ENCODE data around the gene KCNMB2.

Gene KCNMB2

DNA sequence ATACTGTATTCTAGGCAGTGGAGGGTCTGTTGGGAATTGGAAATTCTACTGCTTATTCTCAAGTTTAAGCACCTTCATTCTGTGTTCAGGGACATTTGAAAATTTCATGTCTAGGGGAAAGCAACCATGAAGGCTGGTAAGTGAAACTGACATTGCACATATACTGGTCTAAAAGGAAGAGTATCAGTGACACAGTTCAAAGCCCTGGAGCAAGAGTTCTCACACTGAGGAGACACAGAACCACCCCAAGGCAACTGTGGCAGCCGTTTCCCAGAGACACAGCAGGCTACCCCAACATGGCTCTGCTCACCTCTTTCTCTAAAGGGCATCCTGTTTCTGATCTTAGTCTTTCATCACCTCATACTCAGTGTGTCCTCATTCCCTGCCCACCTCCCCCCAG, 67.5 kb downstream of the KCNMB2 start:
- no peak overlapping the region for H3K27ac ChIP-seq (replicated peaks; ENCODE audit: low read length)
- WGBS, 2 donors (ENCODE audit: extremely low coverage in 2 of 2, insufficient read length in 2 of 2, insufficient replicate concordance in 1 of 2) = no CpG with 5 or more reads among the region's 1 CpG
- H4K91ac ChIP-seq (ENCODE audit: low read depth, low read length, poor library complexity) = no peak overlapping the region
- no peaks in the 10 kb centered on the region for H3K36me3 ChIP-seq (replicated peaks in 1 of 2; ENCODE audit: control insufficient read depth in 2 of 2, insufficient read depth in 2 of 2, low read length in 2 of 2)
- no peak overlapping the region for H3K23ac ChIP-seq (ENCODE audit: low read depth, low read length, poor library complexity)
- no peaks in the 10 kb centered on the region for H3K4me1 ChIP-seq (ENCODE audit: control insufficient read depth in 2 of 2, insufficient read depth in 1 of 2, low read depth in 1 of 2, low read length in 2 of 2)
- no peaks in the 10 kb centered on the region for H3K79me1 ChIP-seq (ENCODE audit: low read depth, low read length)
- no peak overlapping the region for H2BK12ac ChIP-seq (ENCODE audit: low read length)
- no peaks in the 10 kb centered on the region for H3K27me3 ChIP-seq (ENCODE audit: control insufficient read depth in 3 of 3, insufficient read depth in 3 of 3, low read depth in 1 of 3, low read length in 3 of 3)
- no peaks in the 10 kb centered on the region for H3K9me3 ChIP-seq (replicated peaks in 1 of 2; ENCODE audit: control insufficient read depth in 2 of 2, insufficient read depth in 1 of 2, low read depth in 1 of 2, low read length in 2 of 2)
- no peak overlapping the region for H2BK5ac ChIP-seq (ENCODE audit: low read length)
- H4K8ac ChIP-seq (ENCODE audit: low read depth, low read length) = no peak overlapping the region
- H3K4me2 ChIP-seq (ENCODE audit: insufficient read depth, low read length, poor library complexity, severe bottlenecking) = no peak overlapping the region
- no peak overlapping the region for H3K4me3 ChIP-seq (ENCODE audit: low read length in 2 of 2)
- H3K18ac ChIP-seq (ENCODE audit: low read length) = no peak overlapping the region
- H3K14ac ChIP-seq (ENCODE audit: low read length) = no peak overlapping the region
- no peak for DNase-seq (ENCODE audit: low spot score)
- no peak overlapping the region for H2BK120ac ChIP-seq (ENCODE audit: low read depth, low read length)
- no peak overlapping the region for H2AK5ac ChIP-seq (ENCODE audit: low read depth, low read length)
- no peak overlapping the region for H3K9ac ChIP-seq (ENCODE audit: low read depth, low read length, poor library complexity)
- H2AFZ ChIP-seq (ENCODE audit: low read length) = no peak overlapping the region
- no peak overlapping the region for H2BK15ac ChIP-seq (ENCODE audit: low read length)
- H3K4ac ChIP-seq (ENCODE audit: low read length) = no peak overlapping the region

DNA sequence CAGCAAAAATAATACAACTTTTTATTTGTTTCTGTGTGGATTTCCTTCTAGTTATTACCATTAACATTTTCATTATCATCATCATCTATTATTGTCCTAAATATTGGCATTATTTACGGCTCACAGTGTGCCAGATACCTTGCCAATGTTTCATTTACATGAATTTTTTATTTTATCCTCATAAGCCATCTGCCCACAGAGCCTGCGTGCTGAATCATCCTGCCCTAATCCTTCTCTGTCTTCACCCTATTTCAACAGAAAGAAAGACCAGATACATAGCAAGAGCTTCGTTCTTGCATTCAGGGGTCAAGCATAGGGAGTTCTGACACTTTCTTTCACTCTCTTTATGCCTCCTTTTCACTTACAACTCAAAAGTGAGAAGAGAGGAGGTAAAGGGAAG, 82.0 kb downstream of the KCNMB2 start:
- H3K4me3 ChIP-seq (ENCODE audit: low read length in 2 of 2) = no peak overlapping the region
- no peak overlapping the region for H2BK15ac ChIP-seq (ENCODE audit: low read length)
- H3K4me1 ChIP-seq (ENCODE audit: control insufficient read depth in 2 of 2, insufficient read depth in 1 of 2, low read depth in 1 of 2, low read length in 2 of 2) = no peaks in the 10 kb centered on the region
- no peak overlapping the region for H3K14ac ChIP-seq (ENCODE audit: low read length)
- H3K27ac ChIP-seq (replicated peaks; ENCODE audit: low read length) = no peak overlapping the region
- H3K36me3 ChIP-seq (replicated peaks in 1 of 2; ENCODE audit: control insufficient read depth in 2 of 2, insufficient read depth in 2 of 2, low read length in 2 of 2) = no peaks in the 10 kb centered on the region
- H3K23ac ChIP-seq (ENCODE audit: low read depth, low read length, poor library complexity) = no peak overlapping the region
- H2AK5ac ChIP-seq (ENCODE audit: low read depth, low read length) = no peak overlapping the region
- H3K79me1 ChIP-seq (ENCODE audit: low read depth, low read length) = no peaks in the 10 kb centered on the region
- no peak overlapping the region for H4K91ac ChIP-seq (ENCODE audit: low read depth, low read length, poor library complexity)
- H3K27me3 ChIP-seq (ENCODE audit: control insufficient read depth in 3 of 3, insufficient read depth in 3 of 3, low read depth in 1 of 3, low read length in 3 of 3) = no peaks in the 10 kb centered on the region
- no peak overlapping the region for H3K4ac ChIP-seq (ENCODE audit: low read length)
- H2BK120ac ChIP-seq (ENCODE audit: low read depth, low read length) = no peak overlapping the region
- H2BK5ac ChIP-seq (ENCODE audit: low read length) = no peak overlapping the region
- H2BK12ac ChIP-seq (ENCODE audit: low read length) = no peak overlapping the region
- no peak for DNase-seq (ENCODE audit: low spot score)
- no CpG with 5 or more reads among the region's 3 CpGs for WGBS, 2 donors (ENCODE audit: extremely low coverage in 2 of 2, insufficient read length in 2 of 2, insufficient replicate concordance in 1 of 2)
- no peak overlapping the region for H2AFZ ChIP-seq (ENCODE audit: low read length)
- H3K4me2 ChIP-seq (ENCODE audit: insufficient read depth, low read length, poor library complexity, severe bottlenecking) = no peak overlapping the region
- H3K9ac ChIP-seq (ENCODE audit: low read depth, low read length, poor library complexity) = no peak overlapping the region
- no peak overlapping the region for H4K8ac ChIP-seq (ENCODE audit: low read depth, low read length)
- no peaks in the 10 kb centered on the region for H3K9me3 ChIP-seq (replicated peaks in 1 of 2; ENCODE audit: control insufficient read depth in 2 of 2, insufficient read depth in 1 of 2, low read depth in 1 of 2, low read length in 2 of 2)
- H3K18ac ChIP-seq (ENCODE audit: low read length) = no peak overlapping the region

DNA sequence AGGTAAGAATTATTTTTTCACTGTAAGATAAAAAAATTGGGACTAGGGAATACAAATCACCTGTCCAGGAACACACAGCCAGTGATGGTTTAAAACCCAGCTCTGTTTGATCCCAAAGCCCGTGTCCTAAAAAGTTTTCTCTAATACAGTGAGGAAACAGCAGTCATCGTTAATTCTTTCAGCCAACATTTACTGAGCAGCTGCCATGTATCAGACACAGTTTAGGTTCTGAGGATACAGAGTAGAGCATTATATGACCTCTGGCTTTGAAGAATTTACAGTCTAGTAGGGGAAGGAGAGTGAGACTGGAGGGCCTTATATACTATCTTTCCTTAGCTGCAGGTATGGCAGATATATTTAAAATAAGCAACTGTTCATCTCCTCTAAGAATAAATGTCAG, 82.7 kb downstream of the KCNMB2 start:
- Histone ChIP-seq H3K4me3 (ENCODE audit: low read length in 2 of 2) (no peak overlapping the region), H3K4me1 (ENCODE audit: control insufficient read depth in 2 of 2, insufficient read depth in 1 of 2, low read depth in 1 of 2, low read length in 2 of 2) (no peaks in the 10 kb centered on the region), H3K18ac (ENCODE audit: low read length) (no peak overlapping the region), H4K91ac (ENCODE audit: low read depth, low read length, poor library complexity) (no peak overlapping the region), H2BK15ac (ENCODE audit: low read length) (no peak overlapping the region), H2AK5ac (ENCODE audit: low read depth, low read length) (no peak overlapping the region), H3K36me3 (replicated peaks in 1 of 2; ENCODE audit: control insufficient read depth in 2 of 2, insufficient read depth in 2 of 2, low read length in 2 of 2) (no peaks in the 10 kb centered on the region), H3K4me2 (ENCODE audit: insufficient read depth, low read length, poor library complexity, severe bottlenecking) (no peak overlapping the region), H3K79me1 (ENCODE audit: low read depth, low read length) (no peaks in the 10 kb centered on the region), H2BK12ac (ENCODE audit: low read length) (no peak overlapping the region), H3K27me3 (ENCODE audit: control insufficient read depth in 3 of 3, insufficient read depth in 3 of 3, low read depth in 1 of 3, low read length in 3 of 3) (no peaks in the 10 kb centered on the region), H3K4ac (ENCODE audit: low read length) (no peak overlapping the region), H2AFZ (ENCODE audit: low read length) (no peak overlapping the region), H4K8ac (ENCODE audit: low read depth, low read length) (no peak overlapping the region), H2BK120ac (ENCODE audit: low read depth, low read length) (no peak overlapping the region), H3K23ac (ENCODE audit: low read depth, low read length, poor library complexity) (no peak overlapping the region), H3K9ac (ENCODE audit: low read depth, low read length, poor library complexity) (no peak overlapping the region), H3K14ac (ENCODE audit: low read length) (no peak overlapping the region), H2BK5ac (ENCODE audit: low read length) (no peak overlapping the region), H3K27ac (replicated peaks; ENCODE audit: low read length) (no peak overlapping the region), H3K9me3 (replicated peaks in 1 of 2; ENCODE audit: control insufficient read depth in 2 of 2, insufficient read depth in 1 of 2, low read depth in 1 of 2, low read length in 2 of 2) (no peaks in the 10 kb centered on the region)
- no CpG with 5 or more reads among the region's 2 CpGs for WGBS, 2 donors (ENCODE audit: extremely low coverage in 2 of 2, insufficient read length in 2 of 2, insufficient replicate concordance in 1 of 2)
- no peak for DNase-seq (ENCODE audit: low spot score)

DNA sequence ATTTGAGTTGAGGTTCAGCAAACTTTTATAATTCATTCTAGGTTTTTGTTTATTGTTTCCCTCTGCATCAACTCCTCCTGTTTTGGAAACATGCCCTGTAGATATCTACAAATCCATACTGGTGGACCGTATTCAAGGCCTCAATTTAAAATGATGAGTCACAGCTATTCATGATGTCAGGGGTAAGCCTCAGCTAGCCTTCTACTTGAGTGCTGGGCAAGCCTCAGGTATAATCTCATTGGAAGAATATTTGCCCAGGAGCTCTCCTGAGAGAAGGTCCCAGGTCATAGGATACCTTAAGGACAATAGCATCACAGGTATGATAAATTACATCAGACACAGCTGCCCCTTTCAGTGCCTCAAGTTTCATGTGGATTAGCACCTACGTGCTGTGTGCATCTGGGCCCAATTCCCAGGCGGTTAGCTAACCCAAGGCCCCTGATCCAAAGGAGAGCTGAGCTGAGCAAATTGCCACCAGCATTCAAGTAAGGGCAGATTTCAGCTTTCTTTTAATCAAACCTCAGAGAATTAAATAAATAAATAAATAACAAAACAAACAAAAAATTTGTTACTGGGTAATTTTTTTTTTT, 87.5 kb downstream of the KCNMB2 start:
- H3K14ac ChIP-seq (ENCODE audit: low read length) = no peak overlapping the region
- H3K4ac ChIP-seq (ENCODE audit: low read length) = no peak overlapping the region
- H2AFZ ChIP-seq (ENCODE audit: low read length) = no peak overlapping the region
- no peaks in the 10 kb centered on the region for H3K4me1 ChIP-seq (ENCODE audit: control insufficient read depth in 2 of 2, insufficient read depth in 1 of 2, low read depth in 1 of 2, low read length in 2 of 2)
- no peak overlapping the region for H2BK5ac ChIP-seq (ENCODE audit: low read length)
- no peak overlapping the region for H3K9ac ChIP-seq (ENCODE audit: low read depth, low read length, poor library complexity)
- no peak overlapping the region for H3K27ac ChIP-seq (replicated peaks; ENCODE audit: low read length)
- no CpG with 5 or more reads among the region's 3 CpGs for WGBS, 2 donors (ENCODE audit: extremely low coverage in 2 of 2, insufficient read length in 2 of 2, insufficient replicate concordance in 1 of 2)
- DNase-seq (ENCODE audit: low spot score) = no peak
- H3K4me2 ChIP-seq (ENCODE audit: insufficient read depth, low read length, poor library complexity, severe bottlenecking) = no peak overlapping the region
- H4K91ac ChIP-seq (ENCODE audit: low read depth, low read length, poor library complexity) = no peak overlapping the region
- H3K27me3 ChIP-seq (ENCODE audit: control insufficient read depth in 3 of 3, insufficient read depth in 3 of 3, low read depth in 1 of 3, low read length in 3 of 3) = no peaks in the 10 kb centered on the region
- H2BK12ac ChIP-seq (ENCODE audit: low read length) = no peak overlapping the region
- no peak overlapping the region for H3K23ac ChIP-seq (ENCODE audit: low read depth, low read length, poor library complexity)
- H3K4me3 ChIP-seq (ENCODE audit: low read length in 2 of 2) = no peak overlapping the region
- no peak overlapping the region for H2BK15ac ChIP-seq (ENCODE audit: low read length)
- H3K9me3 ChIP-seq (replicated peaks in 1 of 2; ENCODE audit: control insufficient read depth in 2 of 2, insufficient read depth in 1 of 2, low read depth in 1 of 2, low read length in 2 of 2) = no peaks in the 10 kb centered on the region
- no peak overlapping the region for H4K8ac ChIP-seq (ENCODE audit: low read depth, low read length)
- no peak overlapping the region for H2AK5ac ChIP-seq (ENCODE audit: low read depth, low read length)
- no peak overlapping the region for H2BK120ac ChIP-seq (ENCODE audit: low read depth, low read length)
- H3K36me3 ChIP-seq (replicated peaks in 1 of 2; ENCODE audit: control insufficient read depth in 2 of 2, insufficient read depth in 2 of 2, low read length in 2 of 2) = no peaks in the 10 kb centered on the region
- H3K18ac ChIP-seq (ENCODE audit: low read length) = no peak overlapping the region
- H3K79me1 ChIP-seq (ENCODE audit: low read depth, low read length) = no peaks in the 10 kb centered on the region

All from neuronal stem cell (in vitro differentiated cells).